HepG2 (cell line): ENCODE results near the gene HOXA13. TPM values are rescaled to one million over a fixed set of nuclear protein-coding genes. Genes with fewer than 3 reads are reported as not detected.
A peak's percentile ranks its signal among the peaks of the same experiment; 100 is the strongest.

Source experiments
- AGO2 ChIP-seq: fragments of 200-400 bp; formaldehyde crosslinking; optimal IDR thresholded peaks from 2 replicates; pipeline ENCODE3; 2017; ENCODE audit warnings: mild to moderate bottlenecking, low read depth, low read length, moderate library complexity
- ARID3A ChIP-seq: IDR thresholded peaks from 2 replicates; pipeline ENCODE4 v1.6.1; 2012; ENCODE audit warnings: low read depth, low read length, improper control_type of control experiment
- DNMT1 ChIP-seq: sonication (generic); formaldehyde crosslinking; IDR thresholded peaks from 2 replicates; pipeline ENCODE4 v1.5.1; 2020; ENCODE audit warnings: mild to moderate bottlenecking, missing genetic modification reagents
- FOXA3 ChIP-seq: IDR thresholded peaks from 2 replicates; pipeline ENCODE4 v1.6.1; 2016; ENCODE audit warnings: missing genetic modification reagents, missing compliant biosample characterization
- HCFC1 ChIP-seq: fragments of 150-350 bp; IDR thresholded peaks from 2 replicates; pipeline ENCODE4 v1.6.1; 2014; ENCODE audit warnings: low read depth, low read length
- HNF4A ChIP-seq: sonication (generic); formaldehyde crosslinking; IDR thresholded peaks from 2 replicates; pipeline ENCODE4 v1.4.0; 2020; ENCODE audit warnings: missing genetic modification reagents
- JDP2 ChIP-seq: sonication (generic); formaldehyde crosslinking; IDR thresholded peaks from 2 replicates; pipeline ENCODE4 v1.8.1; 2022; ENCODE audit warnings: missing genetic modification reagents, borderline replicate concordance
- RARG ChIP-seq: sonication (generic); formaldehyde crosslinking; IDR thresholded peaks from 2 replicates; pipeline ENCODE4 v1.4.0; 2020; ENCODE audit warnings: low read depth, mild to moderate bottlenecking, missing genetic modification reagents
- SRSF4 ChIP-seq: fragments of 200-400 bp; formaldehyde crosslinking; IDR thresholded peaks from one replicate; pipeline ENCODE4 v1.6.1; 2018; ENCODE audit warnings: mild to moderate bottlenecking, low read depth, low read length, moderate library complexity; ENCODE audit not compliant: poor library complexity, severe bottlenecking
- TRAFD1 ChIP-seq: sonication (generic); formaldehyde crosslinking; IDR thresholded peaks from 2 replicates; pipeline ENCODE4 v1.5.1; 2020; ENCODE audit warnings: missing genetic modification reagents, mild to moderate bottlenecking, borderline replicate concordance
- XRCC5 ChIP-seq: fragments of 200-400 bp; formaldehyde crosslinking; optimal IDR thresholded peaks from 2 replicates; pipeline ENCODE3; 2017; ENCODE audit warnings: mild to moderate bottlenecking, low read length
- ZNF20 ChIP-seq: sonication (generic); formaldehyde crosslinking; IDR thresholded peaks from 2 replicates; pipeline ENCODE4 v1.4.0; 2020; ENCODE audit warnings: mild to moderate bottlenecking, moderate library complexity, missing genetic modification reagents
- ZNF280D ChIP-seq: sonication (generic); formaldehyde crosslinking; IDR thresholded peaks from 2 replicates; pipeline ENCODE4 v1.5.1; 2020; ENCODE audit warnings: mild to moderate bottlenecking, missing genetic modification reagents
- ZNF556 ChIP-seq: sonication (generic); formaldehyde crosslinking; IDR thresholded peaks from 2 replicates; pipeline ENCODE4 v1.4.0; 2020; ENCODE audit warnings: mild to moderate bottlenecking, missing genetic modification reagents, borderline replicate concordance
- polyA plus RNA-seq, 8 experiments: library from polyadenylated mRNA; depleted of rRNA in 3 of 8; stranded (reverse) in 7 of 8; unstranded in 1 of 8; fragments of >200 nt; fragmentation: Illumina TruSeq in 4 of 8; extraction: Trizol in 4 of 8; gene quantifications; 2 replicates each; pipeline versions ENCODE4 v1.2.1 to v1.2.3, GENCODE V29; 2011 to 2016; ENCODE audit warnings: low read depth in 4 of 8, missing spikeins in 1 of 8, mixed read lengths in 1 of 8; ENCODE audit not compliant: insufficient read depth in 1 of 8
- total RNA-seq, 5 experiments: library from RNA; depleted of rRNA; stranded (reverse); fragments of >200 nt; fragmentation: Illumina TruSeq; extraction: Trizol; gene quantifications; 2 replicates each; pipeline ENCODE4 v1.2.3, GENCODE V29; 2016; ENCODE audit warnings: low read depth in 1 of 5
- TF ChIP-seq, protein P1 (sequence below): sonication (generic); formaldehyde crosslinking; IDR thresholded peaks from 2 replicates; pipeline ENCODE4 v1.8.0; 2022; ENCODE audit warnings: missing genetic modification reagents, low read depth, mild to moderate bottlenecking, borderline replicate concordance
- TF ChIP-seq, protein P2 (sequence below): sonication (generic); formaldehyde crosslinking; IDR thresholded peaks from 2 replicates; pipeline ENCODE4 v1.5.1; 2020; ENCODE audit warnings: mild to moderate bottlenecking, moderate library complexity, missing genetic modification reagents

Gene HOXA13
- total and polyA plus RNA-seq, 2 of the 13 experiments (the other 11 are each of a cell fraction or from before 2014, with no cell fraction given), result 0.01 to 0.04 TPM

- peak; percentile 42 for TF ChIP-seq XRCC5
- TF ChIP-seq HCFC1, result no peak
- TF ChIP-seq RARG (CRISPR knock-in tag), result no peak
- TF ChIP-seq, protein P1, sequence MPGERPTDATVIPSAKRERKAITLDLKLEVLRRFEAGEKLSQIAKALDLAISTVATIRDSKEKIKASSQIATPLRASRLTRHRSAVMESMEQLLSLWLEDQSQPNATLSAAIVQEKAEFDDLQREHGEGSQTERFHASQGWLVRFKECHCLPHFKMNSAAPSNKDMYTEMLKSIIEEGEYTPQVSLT (CRISPR knock-in tag), result no peak
- 0 out of 2 replicates have a peak, but pooled peaks have one; percentile 10 for TF ChIP-seq ZNF556 (CRISPR knock-in tag)
- TF ChIP-seq TRAFD1 (CRISPR knock-in tag), result no peak
- TF ChIP-seq FOXA3, result no peak
- no peak for TF ChIP-seq SRSF4
- TF ChIP-seq HNF4A (CRISPR knock-in tag), result no peak
- no peak for TF ChIP-seq ZNF20
- TF ChIP-seq DNMT1 (CRISPR knock-in tag), result no peak
- TF ChIP-seq AGO2, result peak; percentile 25
- TF ChIP-seq, protein P2, sequence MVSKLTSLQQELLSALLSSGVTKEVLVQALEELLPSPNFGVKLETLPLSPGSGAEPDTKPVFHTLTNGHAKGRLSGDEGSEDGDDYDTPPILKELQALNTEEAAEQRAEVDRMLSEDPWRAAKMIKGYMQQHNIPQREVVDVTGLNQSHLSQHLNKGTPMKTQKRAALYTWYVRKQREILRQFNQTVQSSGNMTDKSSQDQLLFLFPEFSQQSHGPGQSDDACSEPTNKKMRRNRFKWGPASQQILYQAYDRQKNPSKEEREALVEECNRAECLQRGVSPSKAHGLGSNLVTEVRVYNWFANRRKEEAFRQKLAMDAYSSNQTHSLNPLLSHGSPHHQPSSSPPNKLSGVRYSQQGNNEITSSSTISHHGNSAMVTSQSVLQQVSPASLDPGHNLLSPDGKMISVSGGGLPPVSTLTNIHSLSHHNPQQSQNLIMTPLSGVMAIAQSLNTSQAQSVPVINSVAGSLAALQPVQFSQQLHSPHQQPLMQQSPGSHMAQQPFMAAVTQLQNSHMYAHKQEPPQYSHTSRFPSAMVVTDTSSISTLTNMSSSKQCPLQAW, result no peak
- peak; percentile 62; the same call in 1 of the 2 replicates for TF ChIP-seq ZNF280D (CRISPR knock-in tag)
- no peak for TF ChIP-seq JDP2 (CRISPR knock-in tag)
- peak; percentile 94 for TF ChIP-seq ARID3A
Observed at GRCh38 chr7:27150568-27151340, 49.1 kb downstream of the HOXA13 start (continued).
